Endothelial cell of umbilical vein (primary cell): ENCODE data around the gene OXSR1.
"Not testable (repeated sequence)": the region's sequence is repeated elsewhere in the genome, so short reads cannot be mapped to it uniquely, and the experiment has no call there.

ENCODE experiments used
- EZH2 ChIP-seq: IDR thresholded peaks from 2 replicates; pipeline ENCODE4 v1.6.1; 2012; ENCODE audit warnings: borderline replicate concordance, low read depth, mild to moderate bottlenecking, moderate library complexity, low read length, inconsistent platforms; ENCODE audit not compliant: severe bottlenecking
- POLR2AphosphoS5 ChIP-seq: IDR thresholded peaks from 2 replicates; pipeline ENCODE4 v1.6.1; 2012; ENCODE audit warnings: low read depth, mild to moderate bottlenecking, control low read depth, low read length, moderate library complexity; ENCODE audit not compliant: insufficient read depth
- TF ChIP-seq, protein P1 (sequence below), 2 donors: IDR thresholded peaks; 1 replicate in 1 of 2; 2 replicates in 1 of 2; pipeline ENCODE4 v1.5.1; 2011; ENCODE audit warnings: low read length in 2 of 2, mild to moderate bottlenecking in 2 of 2, moderate library complexity in 2 of 2, control low read depth in 1 of 2, inconsistent platforms in 1 of 2, low read depth in 1 of 2; ENCODE audit not compliant: insufficient read depth in 1 of 2; ENCODE audit errors: extremely low read depth in 1 of 2

DNA sequence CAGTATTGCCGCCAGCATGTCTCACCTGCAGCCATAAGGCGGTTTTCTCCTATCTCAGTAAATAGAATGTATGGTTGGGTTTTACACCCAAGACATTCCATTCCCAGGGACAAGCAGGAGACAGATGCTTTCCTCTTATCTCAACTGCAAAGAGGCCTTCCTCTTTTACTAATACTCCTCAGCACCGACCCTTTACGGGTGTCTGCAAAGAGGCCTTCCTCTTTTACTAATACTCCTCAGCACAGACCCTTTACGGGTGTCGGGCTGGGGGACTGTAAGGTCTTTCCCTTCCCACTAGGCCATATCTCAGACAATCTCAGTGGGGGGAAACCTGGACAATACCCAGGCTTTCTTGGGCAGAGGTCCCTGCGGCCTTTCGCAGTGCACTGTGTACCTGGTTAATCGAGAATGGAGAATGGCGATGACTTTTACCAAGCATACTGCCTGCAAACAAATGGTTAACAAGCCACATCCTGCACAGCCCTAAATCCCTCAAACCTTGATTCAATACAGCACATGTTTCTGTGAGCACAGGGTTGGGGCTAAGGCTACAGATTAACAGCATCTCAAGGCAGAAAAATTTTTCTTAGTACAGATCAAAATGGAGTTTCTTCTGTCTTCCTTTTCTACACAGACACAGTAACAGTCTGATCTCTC, 29.6 kb upstream of the OXSR1 start:
- TF ChIP-seq POLR2AphosphoS5, EZH2: not testable (repeated sequence)
- TF ChIP-seq, protein P1, sequence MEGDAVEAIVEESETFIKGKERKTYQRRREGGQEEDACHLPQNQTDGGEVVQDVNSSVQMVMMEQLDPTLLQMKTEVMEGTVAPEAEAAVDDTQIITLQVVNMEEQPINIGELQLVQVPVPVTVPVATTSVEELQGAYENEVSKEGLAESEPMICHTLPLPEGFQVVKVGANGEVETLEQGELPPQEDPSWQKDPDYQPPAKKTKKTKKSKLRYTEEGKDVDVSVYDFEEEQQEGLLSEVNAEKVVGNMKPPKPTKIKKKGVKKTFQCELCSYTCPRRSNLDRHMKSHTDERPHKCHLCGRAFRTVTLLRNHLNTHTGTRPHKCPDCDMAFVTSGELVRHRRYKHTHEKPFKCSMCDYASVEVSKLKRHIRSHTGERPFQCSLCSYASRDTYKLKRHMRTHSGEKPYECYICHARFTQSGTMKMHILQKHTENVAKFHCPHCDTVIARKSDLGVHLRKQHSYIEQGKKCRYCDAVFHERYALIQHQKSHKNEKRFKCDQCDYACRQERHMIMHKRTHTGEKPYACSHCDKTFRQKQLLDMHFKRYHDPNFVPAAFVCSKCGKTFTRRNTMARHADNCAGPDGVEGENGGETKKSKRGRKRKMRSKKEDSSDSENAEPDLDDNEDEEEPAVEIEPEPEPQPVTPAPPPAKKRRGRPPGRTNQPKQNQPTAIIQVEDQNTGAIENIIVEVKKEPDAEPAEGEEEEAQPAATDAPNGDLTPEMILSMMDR (IDR thresholded peaks at IDR 0.05; ENCODE audit: extremely low read depth in 1 of 2, insufficient read depth in 1 of 2, low read depth in 1 of 2, low read length in 2 of 2): not testable (repeated sequence)
